Tibial nerve (tissue), 4 donors: Measurements from ENCODE around the gene ELL.

ENCODE experiments used
- EP300 ChIP-seq, 2 donors: sonication (generic); formaldehyde crosslinking; IDR thresholded peaks; one replicate each; pipeline ENCODE4 v1.6.1; 2017; ENCODE audit warnings: antibody characterized with exemption in 2 of 2, mild to moderate bottlenecking in 1 of 2
- POLR2A ChIP-seq, 2 donors: fragments of 450-650 bp; IDR thresholded peaks; one replicate each; pipeline ENCODE4 v1.6.1; 2017; ENCODE audit warnings: antibody characterized with exemption in 2 of 2, mild to moderate bottlenecking in 2 of 2, moderate library complexity in 2 of 2
- TF ChIP-seq, protein P1 (sequence below), 5 experiments: fragments of 200-600 bp in 3 of 5; fragments of 450-650 bp in 2 of 5; sonication (generic) in 3 of 5; IDR thresholded peaks; one replicate each; pipeline ENCODE4 v1.5.1; 2016 to 2019; ENCODE audit warnings: antibody characterized with exemption in 5 of 5, mild to moderate bottlenecking in 3 of 5, moderate library complexity in 2 of 5

- TF ChIP-seq EP300 (IDR thresholded peaks at IDR 0.05) (no peak), POLR2A (IDR thresholded peaks at IDR 0.05) (no peak)
- TF ChIP-seq, protein P1, sequence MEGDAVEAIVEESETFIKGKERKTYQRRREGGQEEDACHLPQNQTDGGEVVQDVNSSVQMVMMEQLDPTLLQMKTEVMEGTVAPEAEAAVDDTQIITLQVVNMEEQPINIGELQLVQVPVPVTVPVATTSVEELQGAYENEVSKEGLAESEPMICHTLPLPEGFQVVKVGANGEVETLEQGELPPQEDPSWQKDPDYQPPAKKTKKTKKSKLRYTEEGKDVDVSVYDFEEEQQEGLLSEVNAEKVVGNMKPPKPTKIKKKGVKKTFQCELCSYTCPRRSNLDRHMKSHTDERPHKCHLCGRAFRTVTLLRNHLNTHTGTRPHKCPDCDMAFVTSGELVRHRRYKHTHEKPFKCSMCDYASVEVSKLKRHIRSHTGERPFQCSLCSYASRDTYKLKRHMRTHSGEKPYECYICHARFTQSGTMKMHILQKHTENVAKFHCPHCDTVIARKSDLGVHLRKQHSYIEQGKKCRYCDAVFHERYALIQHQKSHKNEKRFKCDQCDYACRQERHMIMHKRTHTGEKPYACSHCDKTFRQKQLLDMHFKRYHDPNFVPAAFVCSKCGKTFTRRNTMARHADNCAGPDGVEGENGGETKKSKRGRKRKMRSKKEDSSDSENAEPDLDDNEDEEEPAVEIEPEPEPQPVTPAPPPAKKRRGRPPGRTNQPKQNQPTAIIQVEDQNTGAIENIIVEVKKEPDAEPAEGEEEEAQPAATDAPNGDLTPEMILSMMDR (IDR thresholded peaks at IDR 0.05) = no peak
Measured at GRCh38 chr19:18558604-18559003, 36.7 kb upstream of the ELL start.
